Neutrophil (primary cell): ENCODE measurements around the gene TIE1.

Experiments
- H3K27ac ChIP-seq: fragments of 200-600 bp; sonication (generic); 2 replicates; pipeline ENCODE4 v1.5.1; 2016; ENCODE audit warnings: mild to moderate bottlenecking, moderate library complexity
- H3K27me3 ChIP-seq: fragments of 200-600 bp; sonication (generic); 2 replicates; pipeline ENCODE4 v1.6.0; 2016; ENCODE audit warnings: mild to moderate bottlenecking
- H3K36me3 ChIP-seq: fragments of 200-600 bp; sonication (generic); 2 replicates; pipeline ENCODE4 v1.5.1; 2017
- H3K4me1 ChIP-seq, 2 experiments: fragments of 200-600 bp in 1 of 2; sonication (generic) in 1 of 2; 1 replicate in 1 of 2; 2 replicates in 1 of 2; pipeline versions ENCODE4 v1.5.1 to v1.6.1; 2013 to 2016; ENCODE audit warnings: low read depth in 1 of 2, low read length in 1 of 2, mild to moderate bottlenecking in 1 of 2, moderate library complexity in 1 of 2; ENCODE audit not compliant: control insufficient read depth in 1 of 2, insufficient read depth in 1 of 2
- H3K4me3 ChIP-seq, 2 experiments: fragments of 200-600 bp in 1 of 2; sonication (generic) in 1 of 2; 1 replicate in 1 of 2; 2 replicates in 1 of 2; pipeline ENCODE4 v1.5.1; 2013 to 2016; ENCODE audit warnings: low read depth in 1 of 2, low read length in 1 of 2, mild to moderate bottlenecking in 1 of 2, moderate library complexity in 1 of 2
- H3K9me3 ChIP-seq: fragments of 200-600 bp; sonication (generic); 2 replicates; pipeline ENCODE4 v1.5.1; 2016
- CTCF ChIP-seq: fragments of 200-600 bp; sonication (generic); IDR thresholded peaks from 2 replicates; pipeline ENCODE4 v1.5.1; 2016; ENCODE audit warnings: antibody characterized with exemption

The TIE1 gene

DNA sequence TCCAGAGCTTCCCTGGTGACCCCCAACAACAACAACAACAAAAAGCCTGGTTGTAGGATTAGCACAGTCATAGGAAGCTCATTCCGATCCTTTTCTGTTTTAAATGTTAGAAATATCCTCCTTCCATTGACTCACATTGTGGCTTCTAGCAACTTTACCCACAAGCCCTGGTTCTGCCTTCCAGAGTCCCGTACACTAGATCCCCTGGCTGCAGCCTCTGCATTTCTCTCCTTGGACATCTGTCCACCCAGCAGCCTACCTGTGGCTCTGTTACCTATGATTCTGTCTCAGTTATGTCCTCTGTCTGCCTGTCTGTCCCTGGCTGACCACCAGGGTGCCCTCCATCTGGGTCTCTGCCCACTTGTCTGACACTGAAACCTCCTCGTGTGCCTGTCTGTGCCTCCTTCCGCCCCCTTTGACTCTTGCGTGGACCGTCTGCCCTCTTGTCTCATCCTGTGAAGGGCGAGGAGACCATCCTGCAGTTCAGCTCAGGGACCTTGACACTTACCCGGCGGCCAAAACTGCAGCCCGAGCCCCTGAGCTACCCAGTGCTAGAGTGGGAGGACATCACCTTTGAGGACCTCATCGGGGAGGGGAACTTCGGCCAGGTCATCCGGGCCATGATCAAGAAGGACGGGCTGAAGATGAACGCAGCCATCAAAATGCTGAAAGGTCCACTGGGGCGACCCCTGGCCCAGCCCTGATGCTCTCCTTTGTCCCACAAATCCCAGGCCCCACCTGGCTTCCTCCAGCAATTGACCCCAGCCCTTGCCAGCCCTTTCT lies 16.1 kb downstream of the TIE1 start:
- Histone ChIP-seq H3K4me1 (no peaks in the 10 kb centered on the region), H3K27me3 (no peaks in the 10 kb centered on the region), H3K4me3 (no peak overlapping the region), H3K27ac (no peak overlapping the region), H3K36me3 (no peaks in the 10 kb centered on the region), H3K9me3 (no peaks in the 10 kb centered on the region)
- TF ChIP-seq CTCF = no peak

DNA sequence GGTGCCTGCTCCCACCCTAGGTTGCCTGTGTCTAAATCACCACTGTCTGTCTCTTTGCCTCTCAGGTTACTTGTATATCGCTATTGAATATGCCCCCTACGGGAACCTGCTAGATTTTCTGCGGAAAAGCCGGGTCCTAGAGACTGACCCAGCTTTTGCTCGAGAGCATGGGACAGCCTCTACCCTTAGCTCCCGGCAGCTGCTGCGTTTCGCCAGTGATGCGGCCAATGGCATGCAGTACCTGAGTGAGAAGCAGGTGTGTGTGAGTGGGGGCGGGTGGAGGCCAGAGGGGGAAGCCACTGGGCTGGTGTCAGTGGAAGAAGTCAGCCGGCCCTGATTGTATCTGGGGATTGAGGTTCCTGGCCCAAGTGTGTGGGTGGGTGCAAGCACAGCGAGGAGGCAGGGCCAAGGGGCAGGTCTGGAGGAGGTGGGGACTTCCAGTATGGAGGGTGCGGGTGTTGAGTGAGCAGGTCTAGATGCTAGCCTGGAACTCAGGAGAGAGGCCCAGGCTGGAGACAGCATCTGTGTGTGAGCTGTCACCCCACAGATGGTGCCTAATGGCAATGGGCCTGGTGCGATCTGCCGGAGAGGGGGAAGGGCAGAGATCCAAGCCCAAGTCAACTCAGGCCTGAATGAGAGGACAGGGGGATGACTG lies 17.2 kb downstream of the TIE1 start:
- H3K9me3 ChIP-seq = no peaks in the 10 kb centered on the region
- H3K27ac ChIP-seq = no peak overlapping the region
- no peak for TF ChIP-seq CTCF
- no peaks in the 10 kb centered on the region for H3K4me1 ChIP-seq
- no peaks in the 10 kb centered on the region for H3K27me3 ChIP-seq
- H3K4me3 ChIP-seq = no peak overlapping the region
- no peaks in the 10 kb centered on the region for H3K36me3 ChIP-seq

DNA sequence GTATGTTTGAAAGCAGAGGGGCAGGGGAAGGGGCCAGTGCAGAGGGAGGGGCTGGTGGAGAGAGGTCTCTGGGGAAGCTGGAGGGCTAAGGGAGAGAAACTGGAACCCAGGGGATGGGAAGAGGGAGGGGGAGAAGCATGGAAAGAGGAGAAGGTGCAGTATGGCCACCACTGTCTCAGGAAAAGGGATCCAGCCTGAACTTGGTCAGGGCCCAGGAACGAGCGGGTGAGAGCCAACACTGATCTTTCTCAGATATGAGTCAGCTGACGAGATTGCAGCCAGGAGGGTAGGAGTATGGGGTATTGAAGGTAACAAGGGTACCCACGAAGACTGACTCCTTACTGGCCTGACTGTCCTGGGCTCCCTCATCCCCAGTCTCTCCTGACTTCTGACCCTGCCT lies 18.0 kb downstream of the TIE1 start:
- H3K27me3 ChIP-seq = no peaks in the 10 kb centered on the region
- H3K9me3 ChIP-seq = no peaks in the 10 kb centered on the region
- no peak for TF ChIP-seq CTCF
- no peak overlapping the region for H3K4me3 ChIP-seq
- no peak overlapping the region for H3K27ac ChIP-seq
- H3K4me1 ChIP-seq = no peaks in the 10 kb centered on the region
- no peaks in the 10 kb centered on the region for H3K36me3 ChIP-seq

DNA sequence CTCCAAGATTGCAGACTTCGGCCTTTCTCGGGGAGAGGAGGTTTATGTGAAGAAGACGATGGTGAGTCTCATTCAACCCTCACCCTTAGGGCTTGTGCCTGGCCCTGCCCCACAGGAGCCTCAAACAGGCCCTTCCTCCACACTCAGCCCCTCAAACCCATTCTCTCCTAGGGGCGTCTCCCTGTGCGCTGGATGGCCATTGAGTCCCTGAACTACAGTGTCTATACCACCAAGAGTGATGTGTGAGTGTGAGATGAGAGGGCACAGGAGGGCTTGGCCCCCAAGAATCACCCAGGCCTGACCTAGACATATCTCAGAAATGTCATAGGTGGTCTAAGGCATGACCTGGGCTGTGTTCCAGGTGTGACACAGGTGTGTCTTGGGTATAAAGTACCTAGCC lies 18.5 kb downstream of the TIE1 start:
- H3K4me3 ChIP-seq = no peak overlapping the region
- no peaks in the 10 kb centered on the region for H3K36me3 ChIP-seq
- no peaks in the 10 kb centered on the region for H3K9me3 ChIP-seq
- no peak overlapping the region for H3K27ac ChIP-seq
- H3K27me3 ChIP-seq = no peaks in the 10 kb centered on the region
- H3K4me1 ChIP-seq = no peaks in the 10 kb centered on the region
- no peak for TF ChIP-seq CTCF

DNA sequence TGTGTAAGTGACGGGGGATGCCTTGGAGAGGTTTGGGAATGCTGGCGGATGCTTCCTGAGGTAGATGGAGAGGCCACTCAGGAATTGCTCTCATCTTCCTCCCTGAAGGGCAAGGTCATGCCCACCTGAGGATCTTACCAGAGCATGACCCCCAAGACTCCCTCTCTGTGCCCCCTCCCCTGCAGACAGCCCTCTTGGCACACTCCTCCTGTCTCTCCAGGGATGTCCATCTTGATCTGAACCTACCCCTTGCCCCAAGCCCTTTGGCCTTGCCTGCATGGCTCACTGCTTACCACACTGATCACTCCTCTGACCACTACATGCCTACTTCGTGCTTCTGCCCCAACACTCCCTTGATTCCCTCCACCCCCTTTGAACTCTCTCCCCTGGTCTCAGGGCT lies 19.0 kb downstream of the TIE1 start:
- Histone ChIP-seq H3K4me3 (no peak overlapping the region), H3K9me3 (no peaks in the 10 kb centered on the region), H3K27ac (no peak overlapping the region), H3K36me3 (no peaks in the 10 kb centered on the region), H3K4me1 (no peaks in the 10 kb centered on the region), H3K27me3 (no peaks in the 10 kb centered on the region)
- no peak for TF ChIP-seq CTCF
